SU-DHL-6 (cell line): ENCODE results near the gene C16orf78.

ENCODE experiments used
- CTCF ChIP-seq: fragments of 200-600 bp; sonication (generic); IDR thresholded peaks from one replicate; pipeline ENCODE4 v1.5.1; 2017; ENCODE audit warnings: antibody characterized with exemption, mild to moderate bottlenecking, low read length, moderate library complexity; ENCODE audit not compliant: insufficient read depth, poor library complexity, severe bottlenecking
- EZH2phosphoT487 ChIP-seq: fragments of 200-600 bp; sonication (generic), shearing (Covaris generic); conservative IDR thresholded peaks from 2 replicates; pipeline ENCODE4 v1.6.1; 2018; ENCODE audit warnings: mild to moderate bottlenecking, antibody characterized with exemption, low read length, moderate library complexity, mixed read lengths

DNA sequence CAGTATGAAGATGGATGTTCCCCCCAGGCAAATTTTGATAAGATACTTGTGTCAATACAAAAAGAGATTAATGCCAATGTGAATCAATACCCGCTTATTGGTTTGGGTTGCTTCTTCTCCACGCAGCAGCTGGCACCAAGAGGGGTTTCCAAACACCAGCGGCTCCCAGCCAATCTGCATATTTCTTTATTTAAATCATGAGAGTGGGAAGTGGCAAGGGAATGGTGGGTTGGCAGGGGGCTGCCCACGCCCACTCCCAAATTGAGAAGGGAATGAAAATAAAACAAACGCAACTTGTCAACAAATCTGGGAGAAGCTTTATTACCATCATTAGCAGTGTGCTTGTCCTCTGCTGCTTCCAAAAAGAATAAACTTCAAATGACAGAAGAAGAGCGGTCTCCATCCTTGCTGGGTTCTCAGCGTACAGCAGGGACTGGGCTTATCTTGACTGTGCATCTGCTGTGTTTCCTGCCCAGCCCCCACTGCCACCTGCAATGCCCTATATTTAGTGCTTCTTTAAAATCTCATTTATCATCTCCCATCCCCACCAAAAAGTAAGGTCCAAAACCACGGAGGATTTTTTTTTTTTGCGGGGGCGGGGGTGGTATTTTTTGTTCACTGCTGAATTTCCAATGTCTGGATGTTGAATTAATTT is 34.9 kb upstream of the C16orf78 start:
- TF ChIP-seq CTCF (no peak), EZH2phosphoT487 (no peak)
